GM19455 (cell line): Measurements from ENCODE around the gene PHETA2.
"Not testable (repeated sequence)": the region's sequence is repeated elsewhere in the genome, so short reads cannot be mapped to it uniquely, and the experiment has no call there.

Source experiments
- ATAC-seq: cut with Tn5 transposase; IDR thresholded peaks from one replicate; pipeline ENCODE4 v1.9.1; 2021; ENCODE audit not compliant: unreplicated experiment

Gene PHETA2

DNA sequence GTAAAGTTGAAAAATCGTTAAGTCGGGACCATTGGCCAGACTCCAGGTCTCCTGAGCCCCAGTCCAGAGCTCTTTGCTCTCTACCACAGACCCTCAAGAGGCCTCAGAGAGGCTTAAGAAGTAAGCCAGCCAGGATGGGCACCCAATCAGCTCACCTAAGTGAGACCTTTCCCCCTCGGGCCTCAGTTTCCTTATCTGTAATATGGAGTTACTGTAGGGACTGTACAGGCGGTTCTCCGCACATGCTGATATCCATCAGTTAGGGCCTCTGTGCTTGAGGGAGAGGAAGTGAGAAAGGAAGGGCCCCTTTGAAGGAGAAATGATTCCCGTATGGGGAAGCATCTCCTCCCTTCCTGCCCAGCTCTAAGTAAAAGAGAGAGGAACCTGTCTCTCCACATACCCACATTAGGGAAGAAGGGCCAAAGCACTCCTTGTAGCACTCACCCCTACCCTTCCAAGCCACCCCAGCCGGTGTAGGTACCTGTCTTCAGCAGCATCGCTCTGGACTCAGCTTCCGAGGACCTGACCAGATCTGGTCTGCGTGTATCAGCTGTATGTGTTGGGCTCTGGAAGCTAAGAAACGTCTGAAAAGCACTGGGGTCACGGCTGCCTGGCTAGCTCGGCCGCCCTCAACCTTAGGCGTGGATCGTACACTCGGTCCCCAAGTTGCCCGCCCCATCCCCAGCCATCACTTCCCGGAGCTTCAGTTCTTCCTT is 4.1 kb upstream of the PHETA2 start:
- peak; percentile 22 for ATAC-seq

DNA sequence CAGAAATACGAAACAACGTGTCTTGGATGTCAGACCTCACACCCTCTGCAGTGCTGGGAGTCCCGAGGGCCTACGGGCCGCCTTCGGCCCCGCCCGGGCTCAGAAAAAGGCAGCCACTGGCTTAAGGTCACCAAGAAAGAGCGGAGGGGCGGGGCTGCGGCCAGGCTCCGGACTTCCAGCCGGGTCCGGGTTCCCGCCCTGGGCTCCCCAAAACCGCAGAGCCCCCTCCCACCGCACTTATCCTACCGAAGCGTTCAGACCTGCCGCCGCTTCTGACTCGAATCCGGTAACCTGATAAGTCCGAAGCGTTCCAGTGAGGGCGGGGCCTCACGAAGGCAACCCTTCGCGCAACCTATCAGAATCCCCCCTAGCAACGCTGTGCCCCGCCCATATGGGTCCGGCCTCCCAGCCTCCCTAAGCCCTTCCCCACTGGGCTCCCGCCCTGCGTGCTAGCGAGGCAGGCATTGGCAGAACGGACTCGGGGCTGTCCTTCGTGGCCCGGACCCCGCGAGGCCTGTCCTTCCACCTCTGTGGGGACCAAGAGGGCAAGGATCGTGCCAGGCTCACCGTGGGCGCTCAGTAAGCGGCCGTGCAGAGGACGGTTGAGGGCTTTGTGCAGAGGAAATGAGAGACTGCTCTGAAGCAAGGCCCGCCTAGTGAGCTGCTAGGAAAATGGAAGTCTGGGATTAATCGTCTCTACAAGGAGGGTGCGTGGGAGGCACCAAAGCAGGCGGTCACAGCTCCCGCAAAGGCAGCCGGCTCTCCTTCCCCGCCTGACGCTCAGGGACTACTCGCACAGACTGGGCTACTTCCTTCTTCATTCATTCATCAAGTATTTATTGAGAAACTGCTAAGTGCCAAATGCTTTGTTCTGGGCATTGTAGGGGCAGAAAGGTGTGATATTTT is 3.3 kb upstream of the PHETA2 start, which contains the start of gene NAGA:
TSS of gene NAGA (minus strand) at position 296 of the 906 bp plus-strand sequence. CDS start 515 bp downstream, outside the sequence.
- peak; percentile 84 for ATAC-seq

DNA sequence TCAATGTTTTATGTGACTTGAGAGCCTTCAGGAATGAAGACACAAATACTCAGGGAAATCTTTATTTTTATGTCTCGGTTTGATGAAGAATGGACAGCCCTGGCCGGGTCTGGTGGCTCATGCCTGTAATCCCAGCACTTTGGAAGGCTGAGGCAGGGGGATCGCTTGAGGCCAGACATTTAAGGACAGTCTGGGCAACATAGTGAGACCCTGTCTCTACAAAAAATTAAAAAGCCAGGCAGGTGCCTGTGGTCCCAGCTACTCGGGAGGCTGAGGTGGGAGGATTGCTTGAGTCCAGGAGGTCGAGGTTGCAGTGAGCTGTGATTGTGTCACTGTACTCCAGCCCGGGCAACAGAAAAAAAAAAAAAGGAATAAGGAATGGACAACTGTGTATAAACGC is 2.5 kb upstream of the PHETA2 start:
- not testable (repeated sequence) for ATAC-seq

DNA sequence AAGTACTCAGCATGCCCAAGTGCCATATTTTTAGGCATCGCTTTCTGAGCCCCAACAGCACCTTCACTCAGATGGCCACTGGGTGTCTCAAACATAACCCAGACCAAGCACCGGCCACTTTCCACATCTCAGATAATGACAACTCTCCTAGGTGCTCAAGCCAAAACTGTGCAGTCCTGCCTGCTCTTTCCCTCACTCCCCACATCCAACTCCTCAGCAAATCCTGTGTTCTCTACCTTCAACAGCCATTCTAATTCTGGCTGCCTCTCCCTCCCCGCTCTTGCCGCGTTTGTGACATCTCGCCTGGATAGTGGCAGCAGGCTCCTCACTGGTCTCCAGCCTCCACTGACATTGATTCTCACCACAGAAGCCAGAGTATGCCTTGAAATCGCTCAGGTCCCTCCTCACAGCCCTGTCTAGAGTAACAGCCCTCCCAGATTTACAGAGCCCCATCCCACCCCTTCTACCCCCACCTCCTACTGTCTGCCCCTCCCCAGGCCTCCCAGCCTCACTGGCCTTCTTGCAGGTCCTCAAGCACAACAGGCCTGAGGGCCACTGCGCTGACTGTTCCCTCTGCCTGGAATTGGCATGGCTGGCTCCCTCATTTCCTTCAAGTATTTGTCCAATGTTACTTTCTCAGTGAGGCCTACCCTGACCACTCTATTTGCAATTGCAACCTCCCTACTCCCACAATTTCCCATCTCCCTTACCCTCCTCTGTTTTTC is 1.3 kb upstream of the PHETA2 start:
- no peak for ATAC-seq

DNA sequence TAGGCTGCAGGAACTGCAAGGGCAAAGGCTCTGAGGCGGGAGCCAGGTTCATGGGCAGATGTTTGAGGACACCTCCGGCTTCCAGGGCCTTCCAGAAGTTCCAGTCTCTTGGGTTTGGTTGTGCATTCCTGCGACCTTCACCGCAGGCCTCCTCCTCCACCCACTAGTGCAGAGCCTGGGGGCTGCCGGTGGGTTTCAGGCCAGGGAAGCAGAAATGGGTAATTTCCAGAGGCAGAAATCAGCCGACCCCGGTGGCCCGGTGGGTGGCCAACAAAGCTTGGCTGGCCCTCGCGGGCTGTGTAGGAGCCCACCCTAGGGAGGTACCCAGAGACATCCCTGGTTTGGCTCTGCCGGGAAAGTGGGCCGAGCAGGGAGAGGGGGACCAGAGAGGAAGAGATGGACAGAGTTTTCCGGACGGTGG is 417 bp upstream of the PHETA2 start:
- no peak for ATAC-seq

DNA sequence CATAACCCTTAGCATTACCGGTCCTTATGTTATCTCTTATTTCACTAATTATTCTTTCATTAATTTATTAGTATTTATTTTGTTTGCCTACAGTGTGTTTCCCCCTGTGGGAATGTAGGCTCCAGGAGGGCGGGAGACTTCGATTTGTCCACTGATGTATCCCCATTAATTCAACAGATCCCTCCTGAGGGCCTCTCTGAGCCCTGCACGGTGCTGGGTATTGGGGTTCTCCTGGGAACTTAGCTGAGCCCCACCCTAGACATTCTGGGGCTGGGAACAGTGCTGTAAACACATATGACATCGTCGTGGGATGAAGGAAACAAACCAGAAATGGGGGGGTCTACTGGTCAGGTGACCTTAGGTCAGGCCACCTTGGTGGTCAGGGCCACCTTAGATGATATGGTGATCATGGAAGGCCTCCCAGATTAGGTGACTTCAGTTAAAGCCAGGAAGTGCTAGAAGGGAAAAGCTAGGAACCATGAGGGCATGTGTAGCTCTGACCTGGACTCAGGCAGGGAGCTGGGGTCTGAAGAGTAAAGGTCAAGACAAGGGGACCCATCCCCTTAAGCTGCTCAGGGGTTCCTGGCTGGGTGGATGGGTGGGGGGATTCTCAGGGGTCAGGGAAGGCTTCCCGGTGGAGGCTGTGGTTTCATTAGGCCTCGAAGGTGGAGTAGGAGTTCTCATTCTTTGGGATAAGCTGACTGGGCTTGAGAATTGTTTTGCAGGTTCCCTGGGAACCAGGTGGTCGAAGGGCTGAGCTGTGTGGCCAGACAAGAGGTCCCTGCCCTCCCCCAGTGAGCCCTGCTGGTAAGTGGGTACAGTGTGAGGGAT is 1.0 kb downstream of the PHETA2 start:
- no peak for ATAC-seq

DNA sequence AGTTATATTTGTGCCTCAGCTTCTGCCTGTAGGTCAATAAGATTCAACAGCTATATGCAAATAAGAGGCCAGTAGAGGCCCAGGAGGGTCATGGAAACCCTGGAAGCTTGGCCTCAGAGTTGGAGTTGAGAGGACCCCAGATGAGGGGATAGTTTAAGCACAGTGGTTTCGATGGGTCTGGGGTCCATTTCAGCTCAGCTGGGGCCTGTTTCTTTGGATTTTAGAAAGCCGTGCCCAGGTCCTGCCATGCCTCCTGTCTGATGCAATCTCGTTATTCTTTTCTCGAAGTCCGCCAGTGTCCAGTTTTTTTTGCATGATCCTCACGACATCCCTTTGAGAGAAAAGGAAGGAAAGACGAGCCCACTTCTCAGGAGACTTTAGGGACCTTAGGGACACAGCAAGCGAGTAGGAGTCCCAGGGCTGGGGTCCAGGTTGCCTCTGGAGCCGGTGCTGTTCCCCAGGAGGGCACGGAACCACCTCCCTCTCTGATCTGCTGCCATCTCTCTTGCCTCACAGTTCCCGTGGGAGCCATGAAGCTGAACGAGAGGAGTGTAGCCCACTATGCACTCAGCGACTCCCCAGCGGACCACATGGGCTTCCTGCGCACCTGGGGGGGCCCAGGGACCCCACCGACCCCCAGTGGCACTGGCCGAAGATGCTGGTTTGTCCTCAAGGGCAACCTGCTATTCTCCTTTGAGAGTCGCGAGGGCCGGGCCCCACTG is 2.9 kb downstream of the PHETA2 start:
- no peak for ATAC-seq

DNA sequence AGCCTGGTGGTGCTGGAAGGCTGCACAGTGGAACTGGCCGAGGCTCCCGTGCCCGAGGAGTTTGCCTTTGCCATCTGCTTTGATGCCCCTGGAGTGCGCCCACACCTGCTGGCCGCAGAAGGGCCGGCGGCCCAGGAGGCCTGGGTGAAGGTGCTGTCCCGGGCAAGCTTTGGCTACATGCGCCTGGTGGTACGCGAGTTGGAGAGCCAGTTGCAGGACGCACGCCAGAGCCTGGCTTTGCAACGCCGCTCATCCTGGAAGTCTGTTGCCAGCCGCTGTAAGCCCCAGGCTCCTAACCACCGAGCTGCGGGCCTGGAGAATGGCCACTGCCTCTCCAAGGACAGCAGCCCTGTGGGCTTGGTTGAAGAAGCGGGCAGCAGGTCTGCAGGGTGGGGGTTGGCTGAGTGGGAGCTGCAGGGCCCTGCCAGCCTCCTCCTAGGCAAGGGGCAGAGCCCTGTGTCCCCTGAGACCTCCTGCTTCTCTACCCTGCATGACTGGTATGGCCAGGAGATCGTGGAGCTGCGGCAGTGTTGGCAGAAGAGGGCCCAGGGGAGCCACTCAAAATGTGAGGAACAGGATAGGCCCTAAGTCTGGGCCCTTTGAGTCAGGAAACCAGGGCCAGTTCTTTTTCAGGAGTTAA is 3.6 kb downstream of the PHETA2 start:
- ATAC-seq: no peak

DNA sequence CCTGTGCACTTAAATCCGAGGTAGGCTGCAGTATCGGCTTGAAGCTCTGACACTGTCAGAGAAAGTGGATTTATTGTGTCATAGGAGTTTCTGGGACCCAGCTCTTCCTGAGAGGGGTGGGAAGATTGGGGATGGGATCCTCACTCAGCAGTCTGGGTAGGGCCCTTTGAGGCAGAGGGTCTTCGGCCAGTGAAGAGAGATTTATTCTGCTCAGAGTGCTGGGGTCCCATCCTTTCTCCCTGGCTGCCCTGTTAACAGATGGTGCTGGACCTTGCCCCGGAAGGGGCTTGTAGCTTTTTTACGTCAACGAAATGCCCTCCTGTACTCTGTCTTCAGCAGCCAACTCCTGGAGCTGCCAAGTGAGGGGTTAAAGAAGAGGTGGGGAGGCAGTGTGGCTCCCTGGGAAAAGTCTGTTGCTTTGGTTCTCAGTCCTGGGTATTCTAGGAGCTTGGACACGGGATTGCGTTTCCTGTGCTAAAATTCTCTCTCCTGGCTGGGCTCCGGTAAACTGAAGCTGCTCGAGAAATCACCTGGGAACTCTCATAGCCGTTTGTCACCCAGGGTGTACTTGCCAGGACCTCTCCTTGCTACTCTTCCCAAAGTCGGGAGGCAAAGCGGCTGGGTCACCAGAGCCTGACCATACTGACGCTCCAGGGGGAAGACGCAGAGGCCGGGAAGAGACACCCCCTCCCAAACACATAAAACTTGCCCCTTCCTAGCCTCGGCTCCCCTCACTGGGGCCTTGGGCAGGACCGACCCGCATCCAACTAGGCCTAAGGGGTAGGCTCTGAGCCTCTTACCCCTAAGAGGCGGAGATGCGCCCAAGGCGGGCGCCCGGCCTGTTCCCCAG is 4.6 kb downstream of the PHETA2 start:
- ATAC-seq: peak; percentile 8

DNA sequence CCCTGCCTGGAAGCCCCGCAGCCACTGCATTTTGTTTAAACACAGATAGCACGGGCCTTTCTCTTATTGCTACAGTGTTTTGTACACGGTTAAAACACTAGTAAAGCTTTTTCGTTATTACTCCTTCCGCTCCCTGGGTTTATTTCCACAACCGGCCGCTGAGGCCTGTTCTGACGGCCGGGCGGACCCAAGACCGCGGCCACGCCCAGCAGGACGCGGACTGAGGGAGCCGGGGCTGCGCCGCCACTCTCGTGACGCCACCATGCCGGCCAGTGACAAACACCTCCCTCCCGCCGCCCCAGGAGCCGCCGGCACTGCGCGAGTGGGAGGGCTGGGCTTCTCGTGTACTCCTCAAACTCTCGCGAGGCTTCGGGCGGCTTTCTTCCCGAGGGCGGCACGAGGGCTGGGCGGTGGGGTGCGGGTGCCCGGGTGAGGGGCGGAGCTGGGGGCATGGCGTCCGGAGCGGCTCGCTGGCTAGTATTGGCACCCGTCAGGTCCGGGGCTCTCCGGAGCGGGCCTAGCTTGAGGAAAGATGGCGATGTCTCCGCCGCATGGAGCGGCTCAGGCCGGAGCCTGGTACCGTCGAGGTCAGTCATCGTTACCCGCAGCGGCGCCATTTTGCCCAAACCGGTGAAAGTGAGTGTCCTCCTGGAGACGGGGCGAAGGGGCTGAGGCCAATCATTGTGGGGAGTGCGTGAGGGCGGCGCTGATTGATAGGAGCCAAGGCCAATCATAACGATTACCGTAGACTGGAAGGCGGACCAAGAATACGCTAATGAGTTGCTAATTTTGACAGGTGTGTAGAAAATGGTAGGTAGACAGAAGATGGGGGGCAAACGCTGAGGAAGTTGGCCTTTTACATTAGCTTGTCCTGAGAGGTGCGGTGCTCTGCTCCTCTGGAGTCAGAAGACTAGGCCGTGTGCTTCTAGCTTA is 5.5 kb downstream of the PHETA2 start, which contains the start of gene SMDT1:
TSS of gene SMDT1 (plus strand) at position 382 of the 933 bp plus-strand sequence. CDS start at position 451, 69 bp downstream.
- peak; percentile 75 for ATAC-seq

DNA sequence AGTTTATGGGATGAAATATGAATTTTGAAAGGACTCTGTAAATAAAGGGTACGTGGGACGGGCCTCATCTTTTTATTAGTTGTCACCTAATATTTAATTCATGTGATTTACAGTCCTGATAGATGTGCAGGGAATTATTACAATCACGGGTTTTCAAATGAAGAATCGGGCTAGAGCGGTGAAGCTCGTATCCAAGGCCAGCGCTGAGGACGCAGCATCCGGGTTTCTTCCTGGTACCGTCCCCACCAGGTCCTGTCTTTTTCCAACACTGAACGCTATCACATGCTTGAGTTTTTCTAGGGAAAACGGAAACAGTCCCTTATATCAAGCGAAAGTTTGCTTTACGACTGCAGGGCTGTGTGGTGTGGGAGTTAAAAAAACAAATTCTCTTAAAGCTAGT is 6.2 kb downstream of the PHETA2 start:
- no peak for ATAC-seq

DNA sequence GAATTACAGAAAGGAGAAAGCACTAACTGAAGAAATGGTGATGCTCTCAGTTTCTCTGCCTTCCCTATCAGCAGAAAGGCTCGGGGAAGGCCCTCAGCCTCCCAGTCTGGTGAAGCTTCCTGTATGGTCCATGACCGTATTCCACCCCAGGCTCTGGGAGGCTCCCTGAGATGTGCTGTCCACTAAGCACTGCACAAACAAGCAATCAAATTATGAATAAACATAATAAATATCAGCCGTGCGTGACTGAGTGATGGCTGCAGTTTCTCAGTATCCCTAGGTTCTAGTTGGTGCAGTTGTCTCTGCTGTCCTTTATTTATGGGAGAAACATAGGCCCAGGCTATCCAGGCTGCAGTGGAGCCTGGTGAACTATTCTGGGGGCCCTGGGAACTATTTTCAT is 9.1 kb downstream of the PHETA2 start:
- no peak for ATAC-seq

DNA sequence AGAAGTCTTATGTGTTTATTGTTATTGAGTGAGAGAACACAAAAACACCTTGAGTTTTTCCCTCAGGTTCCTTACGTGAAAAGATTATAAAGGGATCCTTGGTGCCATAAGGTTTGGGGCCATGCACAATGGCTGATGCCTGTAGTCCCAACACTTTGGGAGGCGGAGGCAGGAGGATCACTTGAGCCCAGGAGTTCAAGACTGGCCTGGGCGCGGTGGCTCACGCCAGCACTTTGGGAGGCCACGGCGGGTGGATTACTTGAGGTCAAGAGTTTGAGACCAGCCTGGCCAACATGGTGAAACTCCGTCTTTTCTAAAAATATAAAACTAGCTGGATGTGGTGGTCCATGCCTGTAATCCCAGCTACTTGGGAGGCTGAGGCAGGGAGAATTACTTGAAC is 10.8 kb downstream of the PHETA2 start:
- no peak for ATAC-seq

DNA sequence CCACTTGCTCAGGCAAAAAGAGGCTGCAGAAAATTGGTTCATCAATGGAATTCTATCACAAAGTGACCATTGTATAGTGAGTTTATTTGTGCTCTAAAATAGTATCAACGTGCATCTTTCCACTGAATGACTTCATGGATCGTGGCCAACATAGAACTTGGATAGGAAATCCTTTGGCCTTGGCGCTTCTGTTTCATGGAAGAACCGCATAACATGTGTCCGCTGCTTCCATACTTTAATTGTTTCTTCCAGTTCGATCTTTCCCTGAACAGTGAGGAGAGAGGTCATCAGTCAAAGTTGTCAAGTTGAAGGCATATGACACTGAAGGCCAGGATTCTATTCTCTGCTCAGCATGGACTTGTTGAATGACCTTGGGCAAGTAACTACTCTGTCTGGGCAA is 12.0 kb downstream of the PHETA2 start:
- no peak for ATAC-seq

DNA sequence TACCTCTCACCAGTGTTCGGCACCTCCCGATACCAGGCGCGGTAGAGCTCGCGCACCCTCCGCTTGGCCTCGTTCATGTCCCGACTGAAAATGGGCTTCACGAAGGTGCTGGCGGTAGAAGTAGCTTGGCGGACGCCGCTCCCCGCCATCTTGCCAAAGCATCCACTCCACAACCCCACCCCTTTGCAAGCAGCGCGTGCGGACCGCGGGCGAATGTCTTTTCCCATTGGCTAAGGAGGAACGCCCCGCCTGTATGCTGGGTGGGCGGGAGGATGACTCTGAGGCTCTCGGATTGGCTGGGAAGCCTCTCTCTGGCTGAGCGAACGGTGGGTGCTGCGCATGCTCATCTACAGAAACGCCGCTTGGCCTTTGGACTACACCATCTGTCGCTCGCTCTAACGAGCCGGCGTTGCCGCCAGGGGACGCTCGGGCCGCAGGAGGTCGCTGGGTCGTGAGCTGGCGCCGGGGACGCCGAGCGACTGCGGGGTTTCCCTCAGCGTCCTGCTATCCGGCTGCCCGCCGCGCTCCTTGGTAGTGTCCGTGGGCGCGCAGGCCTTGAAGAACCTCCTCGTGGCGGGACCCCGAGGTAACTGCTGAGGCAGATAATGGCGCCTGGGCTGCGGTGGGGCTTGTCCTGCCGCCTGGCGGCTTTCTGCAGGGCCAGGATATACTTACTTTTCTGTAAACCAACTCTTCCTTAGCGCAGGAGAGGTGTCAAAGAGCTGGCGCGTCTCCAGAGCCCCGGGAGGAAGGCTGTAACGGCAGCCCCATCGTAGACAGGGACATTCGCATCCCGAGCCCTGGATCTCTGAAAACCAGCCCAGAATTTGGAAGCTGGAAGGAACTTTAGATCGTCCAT is 16.8 kb downstream of the PHETA2 start, which contains the start of gene NDUFA6:
TSS of gene NDUFA6 (minus strand) at position 177 of the 859 bp plus-strand sequence. CDS start at position 149, 28 bp downstream.
- peak; percentile 94 for ATAC-seq

DNA sequence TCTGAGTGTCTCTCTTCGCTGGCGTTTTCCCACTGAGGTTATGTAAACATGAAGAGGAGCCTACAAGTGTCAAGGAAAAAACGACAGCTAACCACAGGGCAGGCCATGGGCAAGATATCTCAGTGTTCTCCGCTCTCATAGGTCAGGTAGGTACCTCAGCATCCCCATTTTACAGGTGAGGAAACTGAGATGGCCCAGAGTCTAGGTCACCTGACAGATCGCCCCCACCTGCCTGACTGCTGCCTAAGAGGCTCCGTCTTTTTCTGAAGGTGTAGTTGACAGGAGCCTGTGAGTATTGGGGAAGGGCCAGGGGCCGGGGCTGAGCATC is 17.4 kb downstream of the PHETA2 start:
- ATAC-seq: peak; percentile 1
